Measurements from ENCODE around the gene RORB. TPM values are rescaled to one million over a fixed set of nuclear protein-coding genes. Genes with fewer than 3 reads are reported as not detected.

Gene RORB
- total RNA-seq, 2 donors from 2014 or later, result 0.81 to 0.85 TPM

GRCh38 chr9:74663439-74663838 lies 166.3 kb downstream of the RORB start:
- DNase-seq (ENCODE audit: low spot score) (no peak), ATAC-seq (ENCODE audit: insufficient number of reproducible peaks, low FRiP score, low read depth) (no peak)
- H3K27ac ChIP-seq, result no peak overlapping the region
- no peak overlapping the region for H3K4me3 ChIP-seq
- no peaks in the 10 kb centered on the region for H3K27me3 ChIP-seq (replicated peaks; ENCODE audit: insufficient read depth)
- no peaks in the 10 kb centered on the region for H3K36me3 ChIP-seq
- TF ChIP-seq CTCF (IDR thresholded peaks at IDR 0.05), result no peak
- no peaks in the 10 kb centered on the region for H3K9me3 ChIP-seq
- H3K4me1 ChIP-seq (ENCODE audit: control insufficient read depth in 1 of 2, low read depth in 2 of 2), result no peaks in the 10 kb centered on the region

GRCh38 chr9:74666625-74667316 lies 169.6 kb downstream of the RORB start:
- TF ChIP-seq CTCF (IDR thresholded peaks at IDR 0.05), result no peak
- Histone ChIP-seq H3K36me3 (no peaks in the 10 kb centered on the region), H3K4me3 (no peak overlapping the region), H3K27me3 (replicated peaks; ENCODE audit: insufficient read depth) (no peaks in the 10 kb centered on the region), H3K27ac (no peak overlapping the region), H3K4me1 (ENCODE audit: control insufficient read depth in 1 of 2, low read depth in 2 of 2) (no peaks in the 10 kb centered on the region), H3K9me3 (no peaks in the 10 kb centered on the region)
- no peak for ATAC-seq (ENCODE audit: insufficient number of reproducible peaks, low FRiP score, low read depth)
- no peak for DNase-seq (ENCODE audit: low spot score)

GRCh38 chr9:74672237-74672636 lies 175.1 kb downstream of the RORB start:
- H3K4me1 ChIP-seq (ENCODE audit: control insufficient read depth in 1 of 2, low read depth in 2 of 2), result no peaks in the 10 kb centered on the region
- no peaks in the 10 kb centered on the region for H3K9me3 ChIP-seq
- no peak for DNase-seq (ENCODE audit: low spot score)
- no peak for TF ChIP-seq CTCF (IDR thresholded peaks at IDR 0.05)
- H3K27ac ChIP-seq, result no peak overlapping the region
- H3K4me3 ChIP-seq, result no peak overlapping the region
- no peaks in the 10 kb centered on the region for H3K27me3 ChIP-seq (replicated peaks; ENCODE audit: insufficient read depth)
- no peaks in the 10 kb centered on the region for H3K36me3 ChIP-seq
- no peak for ATAC-seq (ENCODE audit: insufficient number of reproducible peaks, low FRiP score, low read depth)

GRCh38 chr9:74674077-74674476 lies 176.9 kb downstream of the RORB start:
- TF ChIP-seq CTCF (IDR thresholded peaks at IDR 0.05), result no peak
- Histone ChIP-seq H3K4me1 (ENCODE audit: control insufficient read depth in 1 of 2, low read depth in 2 of 2) (no peaks in the 10 kb centered on the region), H3K27me3 (replicated peaks; ENCODE audit: insufficient read depth) (no peaks in the 10 kb centered on the region), H3K9me3 (no peaks in the 10 kb centered on the region), H3K27ac (no peak overlapping the region), H3K4me3 (no peak overlapping the region), H3K36me3 (no peaks in the 10 kb centered on the region)
- ATAC-seq (ENCODE audit: insufficient number of reproducible peaks, low FRiP score, low read depth) (no peak), DNase-seq (ENCODE audit: low spot score) (no peak)

- no peak for TF ChIP-seq CTCF (IDR thresholded peaks at IDR 0.05)
- DNase-seq (ENCODE audit: low spot score), result no peak
- no peaks in the 10 kb centered on the region for H3K36me3 ChIP-seq
- ATAC-seq (ENCODE audit: insufficient number of reproducible peaks, low FRiP score, low read depth), result no peak
- H3K27ac ChIP-seq, result no peak overlapping the region
- no peaks in the 10 kb centered on the region for H3K9me3 ChIP-seq
- no peaks in the 10 kb centered on the region for H3K4me1 ChIP-seq (ENCODE audit: control insufficient read depth in 1 of 2, low read depth in 2 of 2)
- no peak overlapping the region for H3K4me3 ChIP-seq
- no peaks in the 10 kb centered on the region for H3K27me3 ChIP-seq (replicated peaks; ENCODE audit: insufficient read depth)
Observed at GRCh38 chr9:74681906-74682305, 184.8 kb downstream of the RORB start.
